Measurements from ENCODE around the gene MNAT1.

Gene MNAT1

DNA sequence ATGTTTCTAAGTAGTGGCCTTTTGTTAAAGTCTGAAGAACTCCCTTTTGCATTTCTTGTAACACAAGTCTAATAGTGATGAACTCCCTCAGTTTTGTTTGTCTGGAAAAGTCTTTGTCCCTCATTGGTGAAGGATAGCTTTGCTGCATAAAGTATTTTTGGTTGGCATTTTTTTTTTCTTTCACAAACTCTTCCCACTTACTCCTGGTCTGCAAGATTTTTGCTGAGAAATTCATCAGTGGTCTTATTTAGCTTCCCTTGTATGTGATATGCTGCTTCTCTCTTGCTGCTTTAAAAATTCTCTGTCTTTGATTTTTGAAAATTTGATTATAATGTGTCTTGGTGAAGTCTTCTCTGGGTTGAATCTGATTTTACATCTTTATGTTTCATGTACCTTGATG is 223.6 kb downstream of the MNAT1 start:
- peaks cover 3% of the 10 kb centered on the region; the same call in 1 of the 2 replicates for H3K36me3 ChIP-seq (ENCODE audit: insufficient read depth, low read length)
- H3K27me3 ChIP-seq (ENCODE audit: insufficient read depth, low read length, poor library complexity) = no peaks in the 10 kb centered on the region
- no peak for TF ChIP-seq CTCF (IDR thresholded peaks at IDR 0.05; ENCODE audit: borderline replicate concordance, extremely low read depth, low read length, poor library complexity, severe bottlenecking)
- no peak for TF ChIP-seq EZH2 (IDR thresholded peaks at IDR 0.05; ENCODE audit: borderline replicate concordance, low read depth, low read length, severe bottlenecking)
- H3K4me3 ChIP-seq (ENCODE audit: low read depth in 1 of 2, low read length in 2 of 2) = no peak overlapping the region
- H3K4me1 ChIP-seq (ENCODE audit: insufficient read depth, low read length) = no peaks in the 10 kb centered on the region
- H3K27ac ChIP-seq (ENCODE audit: low read length) = no peak overlapping the region
- H3K4me2 ChIP-seq (ENCODE audit: insufficient read depth, low read length) = no peak overlapping the region
- ATAC-seq (ENCODE audit: insufficient read depth, low read depth) = no peak
- H4K20me1 ChIP-seq (ENCODE audit: insufficient read depth, low read length) = no peaks in the 10 kb centered on the region
- no peak overlapping the region for H2AFZ ChIP-seq (ENCODE audit: low read depth, low read length)
- H3K9ac ChIP-seq (ENCODE audit: low read depth, low read length) = no peak overlapping the region
- peaks cover 17% of the 10 kb centered on the region for H3K9me3 ChIP-seq (ENCODE audit: insufficient read depth, low read length, severe bottlenecking)
- no peak for DNase-seq
- no peaks in the 10 kb centered on the region for H3K79me2 ChIP-seq (ENCODE audit: insufficient read depth, low read length)

DNA sequence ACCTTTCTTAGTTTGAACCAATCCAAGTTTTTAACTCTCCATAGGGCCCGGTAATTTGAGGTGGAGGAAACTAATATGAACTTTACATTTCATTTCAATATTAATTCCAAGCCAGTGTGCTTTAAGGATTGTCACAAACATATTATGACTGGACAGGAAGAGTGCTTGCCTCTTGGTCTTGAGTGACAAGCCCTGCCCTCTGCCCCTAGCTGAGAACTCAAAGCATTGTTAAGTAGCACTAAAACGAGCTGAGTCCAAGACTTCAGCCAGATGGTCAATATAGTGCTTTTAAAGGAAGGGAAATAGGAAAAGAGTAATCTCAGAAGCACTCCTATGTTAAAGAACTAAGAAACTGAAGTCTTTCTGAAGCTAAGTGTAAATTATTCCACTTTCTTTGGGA is 229.2 kb downstream of the MNAT1 start:
- Histone ChIP-seq H3K27me3 (ENCODE audit: insufficient read depth, low read length, poor library complexity) (no peaks in the 10 kb centered on the region), H3K4me3 (ENCODE audit: low read depth in 1 of 2, low read length in 2 of 2) (no peak overlapping the region), H2AFZ (ENCODE audit: low read depth, low read length) (no peak overlapping the region), H3K27ac (ENCODE audit: low read length) (no peak overlapping the region), H3K36me3 (ENCODE audit: insufficient read depth, low read length) (peaks cover 2% of the 10 kb centered on the region; the same call in 1 of the 2 replicates), H3K9me3 (ENCODE audit: insufficient read depth, low read length, severe bottlenecking) (no peaks in the 10 kb centered on the region), H3K4me2 (ENCODE audit: insufficient read depth, low read length) (no peak overlapping the region), H3K9ac (ENCODE audit: low read depth, low read length) (no peak overlapping the region), H3K4me1 (ENCODE audit: insufficient read depth, low read length) (no peaks in the 10 kb centered on the region), H4K20me1 (ENCODE audit: insufficient read depth, low read length) (no peaks in the 10 kb centered on the region), H3K79me2 (ENCODE audit: insufficient read depth, low read length) (no peaks in the 10 kb centered on the region)
- no peak for DNase-seq
- TF ChIP-seq CTCF (IDR thresholded peaks at IDR 0.05; ENCODE audit: borderline replicate concordance, extremely low read depth, low read length, poor library complexity, severe bottlenecking) = no peak
- TF ChIP-seq EZH2 (IDR thresholded peaks at IDR 0.05; ENCODE audit: borderline replicate concordance, low read depth, low read length, severe bottlenecking) = no peak
- no peak for ATAC-seq (ENCODE audit: insufficient read depth, low read depth)

DNA sequence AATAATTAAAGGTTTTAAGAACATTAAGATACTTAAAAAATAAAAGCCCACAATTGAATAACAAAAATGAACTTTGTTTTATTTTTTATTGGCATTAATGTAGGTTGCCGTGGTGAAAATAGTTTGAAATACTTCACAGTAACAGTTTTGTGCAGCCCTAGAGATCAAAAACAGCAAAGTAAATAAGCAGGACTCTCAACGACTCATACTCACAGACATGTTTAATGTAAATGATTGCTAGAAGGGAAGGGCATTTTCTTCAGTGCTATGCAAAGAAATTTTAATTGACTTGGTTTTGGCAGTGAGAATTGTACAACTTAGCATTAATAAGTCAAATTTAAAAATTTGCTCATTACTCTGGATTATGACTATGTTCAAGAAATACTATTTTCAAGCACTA is 230.3 kb downstream of the MNAT1 start:
- DNase-seq (no peak), ATAC-seq (ENCODE audit: insufficient read depth, low read depth) (no peak)
- no peak overlapping the region for H3K9ac ChIP-seq (ENCODE audit: low read depth, low read length)
- H2AFZ ChIP-seq (ENCODE audit: low read depth, low read length) = no peak overlapping the region
- no peaks in the 10 kb centered on the region for H3K27me3 ChIP-seq (ENCODE audit: insufficient read depth, low read length, poor library complexity)
- H3K4me3 ChIP-seq (ENCODE audit: low read depth in 1 of 2, low read length in 2 of 2) = no peak overlapping the region
- H3K4me2 ChIP-seq (ENCODE audit: insufficient read depth, low read length) = no peak overlapping the region
- H3K9me3 ChIP-seq (ENCODE audit: insufficient read depth, low read length, severe bottlenecking) = no peaks in the 10 kb centered on the region
- H4K20me1 ChIP-seq (ENCODE audit: insufficient read depth, low read length) = no peaks in the 10 kb centered on the region
- TF ChIP-seq EZH2 (IDR thresholded peaks at IDR 0.05; ENCODE audit: borderline replicate concordance, low read depth, low read length, severe bottlenecking) = no peak
- no peak for TF ChIP-seq CTCF (IDR thresholded peaks at IDR 0.05; ENCODE audit: borderline replicate concordance, extremely low read depth, low read length, poor library complexity, severe bottlenecking)
- no peaks in the 10 kb centered on the region for H3K4me1 ChIP-seq (ENCODE audit: insufficient read depth, low read length)
- no peak overlapping the region for H3K27ac ChIP-seq (ENCODE audit: low read length)
- H3K36me3 ChIP-seq (ENCODE audit: insufficient read depth, low read length) = no peaks in the 10 kb centered on the region
- H3K79me2 ChIP-seq (ENCODE audit: insufficient read depth, low read length) = no peaks in the 10 kb centered on the region

DNA sequence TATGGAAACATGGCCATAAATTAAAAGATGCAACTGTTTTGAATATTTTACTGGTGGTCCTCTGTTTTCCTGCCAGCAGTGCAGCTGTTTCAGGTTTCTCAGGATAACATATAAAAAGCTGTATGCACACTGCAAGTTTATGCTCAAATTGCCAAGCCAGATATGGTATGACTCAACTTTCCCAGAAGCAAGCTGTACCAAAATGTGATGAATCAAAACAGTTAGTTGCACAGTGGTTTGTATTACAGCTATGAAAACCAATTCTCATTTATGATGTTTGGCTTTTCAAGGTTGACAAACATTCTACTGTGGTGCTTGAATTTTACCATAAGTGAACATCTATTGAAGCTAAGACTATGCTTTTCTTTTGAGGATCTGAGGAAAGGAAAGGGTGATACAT is 230.8 kb downstream of the MNAT1 start:
- H4K20me1 ChIP-seq (ENCODE audit: insufficient read depth, low read length) = no peaks in the 10 kb centered on the region
- no peak for TF ChIP-seq EZH2 (IDR thresholded peaks at IDR 0.05; ENCODE audit: borderline replicate concordance, low read depth, low read length, severe bottlenecking)
- ATAC-seq (ENCODE audit: insufficient read depth, low read depth) = no peak
- no peaks in the 10 kb centered on the region for H3K9me3 ChIP-seq (ENCODE audit: insufficient read depth, low read length, severe bottlenecking)
- no peak overlapping the region for H3K9ac ChIP-seq (ENCODE audit: low read depth, low read length)
- no peaks in the 10 kb centered on the region; the same call in 1 of the 2 replicates for H3K36me3 ChIP-seq (ENCODE audit: insufficient read depth, low read length)
- no peak overlapping the region for H2AFZ ChIP-seq (ENCODE audit: low read depth, low read length)
- no peak overlapping the region for H3K4me2 ChIP-seq (ENCODE audit: insufficient read depth, low read length)
- no peaks in the 10 kb centered on the region for H3K4me1 ChIP-seq (ENCODE audit: insufficient read depth, low read length)
- H3K79me2 ChIP-seq (ENCODE audit: insufficient read depth, low read length) = no peaks in the 10 kb centered on the region
- DNase-seq = no peak
- H3K4me3 ChIP-seq (ENCODE audit: low read depth in 1 of 2, low read length in 2 of 2) = no peak overlapping the region
- H3K27ac ChIP-seq (ENCODE audit: low read length) = no peak overlapping the region
- H3K27me3 ChIP-seq (ENCODE audit: insufficient read depth, low read length, poor library complexity) = no peaks in the 10 kb centered on the region
